Memory B cell (primary cell): Measurements from ENCODE around the gene MCF2L2.

Experiments
- ATAC-seq: fragments of 150-1000 bp; cut with Tn5 transposase; 2 replicates; pipeline ENCODE4 v1.10.0; 2021; ENCODE audit warnings: low read depth, mild to moderate bottlenecking, moderate library complexity
- DNase-seq, 2 donors: peaks; one replicate each; pipeline ENCODE4 v3.0.0; 2022; ENCODE audit warnings: low spot score in 2 of 2
- H3K27ac Mint-ChIP-seq: one replicate; pipeline ENCODE4 v1.8.0; 2022; ENCODE audit warnings: mild to moderate bottlenecking, moderate library complexity, mixed read lengths
- H3K27me3 Mint-ChIP-seq: one replicate; pipeline ENCODE4 v1.8.0; 2022; ENCODE audit warnings: mixed read lengths
- H3K36me3 Mint-ChIP-seq: one replicate; pipeline ENCODE4 v1.8.0; 2022; ENCODE audit warnings: mild to moderate bottlenecking, mixed read lengths
- H3K4me1 Mint-ChIP-seq: one replicate; pipeline ENCODE4 v1.8.0; 2022; ENCODE audit warnings: mixed read lengths
- H3K4me3 Mint-ChIP-seq: one replicate; pipeline ENCODE4 v1.8.0; 2022; ENCODE audit warnings: mild to moderate bottlenecking, moderate library complexity, mixed read lengths
- H3K9me3 Mint-ChIP-seq: one replicate; pipeline ENCODE4 v1.8.0; 2022; ENCODE audit warnings: mixed read lengths

MCF2L2 gene

DNA sequence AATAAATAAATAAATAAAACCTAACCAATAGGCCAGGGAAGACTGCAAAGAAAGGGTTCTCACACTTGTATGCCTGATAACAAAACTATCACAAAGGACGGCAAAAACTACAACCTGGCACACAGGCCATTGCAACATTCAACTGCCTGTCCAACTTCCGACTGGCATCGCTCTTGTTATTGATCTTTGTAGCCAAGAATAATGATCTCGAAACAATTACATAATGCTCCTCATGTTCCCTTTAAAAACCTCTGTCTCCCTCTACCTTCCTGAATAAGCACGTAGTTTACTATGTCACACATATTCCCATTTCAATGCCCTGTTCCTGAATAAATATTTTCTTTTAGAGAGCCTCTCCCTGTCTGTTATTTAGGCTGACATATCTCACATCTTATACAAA is 101.1 kb downstream of the MCF2L2 start:
- no peaks in the 10 kb centered on the region for H3K9me3 Mint-ChIP-seq
- H3K27ac Mint-ChIP-seq = no peak overlapping the region
- no peaks in the 10 kb centered on the region for H3K36me3 Mint-ChIP-seq
- peaks cover 1% of the 10 kb centered on the region for H3K27me3 Mint-ChIP-seq
- ATAC-seq = no peak
- H3K4me1 Mint-ChIP-seq = no peaks in the 10 kb centered on the region
- no peak overlapping the region for H3K4me3 Mint-ChIP-seq
- DNase-seq = no peak

DNA sequence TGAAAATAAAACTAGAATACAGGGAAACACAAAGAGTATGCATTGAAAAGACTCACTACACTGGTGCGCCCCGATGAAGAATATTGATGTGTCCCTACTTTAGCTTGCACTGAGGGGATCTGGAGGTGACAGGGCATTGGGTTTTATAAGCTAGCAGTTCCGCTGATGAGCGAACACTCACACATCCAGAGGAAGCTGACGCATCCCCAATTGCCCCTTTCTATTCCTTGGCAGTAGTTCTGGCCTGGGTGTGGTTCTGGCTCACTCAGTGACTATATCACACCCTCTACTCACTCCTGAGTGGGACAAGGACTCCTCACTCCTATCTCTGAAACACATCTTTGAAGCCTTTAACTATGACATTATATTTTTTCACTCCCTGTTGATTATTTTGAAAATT is 104.3 kb downstream of the MCF2L2 start:
- ATAC-seq (no peak), DNase-seq (no peak)

DNA sequence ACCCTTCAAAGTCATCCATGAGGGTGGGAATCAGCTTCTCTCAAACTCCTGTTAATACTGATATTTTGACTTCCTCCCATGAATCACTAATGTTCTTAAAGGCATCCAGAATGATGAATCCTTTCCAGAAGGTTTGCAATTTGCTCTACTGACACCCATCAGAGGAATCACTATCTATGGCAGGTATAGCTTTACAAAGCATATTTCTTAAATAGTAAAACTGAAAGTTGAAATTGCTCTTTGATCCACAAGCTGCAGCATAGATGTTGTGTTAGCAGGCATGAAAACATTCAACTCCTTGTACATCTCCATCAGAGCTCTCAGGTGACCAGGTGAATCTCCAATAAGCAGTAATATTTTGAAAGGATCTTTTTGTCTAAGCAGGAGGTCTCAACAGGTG is 109.0 kb downstream of the MCF2L2 start:
- no peak for ATAC-seq
- Mint-ChIP-seq H3K4me1 (peaks cover 2% of the 10 kb centered on the region), H3K4me3 (no peak overlapping the region)

More for the DNA sequence above, 104.3 kb downstream of the MCF2L2 start:
- H3K4me3 Mint-ChIP-seq = no peak overlapping the region
- H3K36me3 Mint-ChIP-seq = no peaks in the 10 kb centered on the region
- H3K9me3 Mint-ChIP-seq = no peaks in the 10 kb centered on the region
- peaks cover 2% of the 10 kb centered on the region for H3K4me1 Mint-ChIP-seq
- H3K27ac Mint-ChIP-seq = no peak overlapping the region
- H3K27me3 Mint-ChIP-seq = peaks cover 6% of the 10 kb centered on the region

DNA sequence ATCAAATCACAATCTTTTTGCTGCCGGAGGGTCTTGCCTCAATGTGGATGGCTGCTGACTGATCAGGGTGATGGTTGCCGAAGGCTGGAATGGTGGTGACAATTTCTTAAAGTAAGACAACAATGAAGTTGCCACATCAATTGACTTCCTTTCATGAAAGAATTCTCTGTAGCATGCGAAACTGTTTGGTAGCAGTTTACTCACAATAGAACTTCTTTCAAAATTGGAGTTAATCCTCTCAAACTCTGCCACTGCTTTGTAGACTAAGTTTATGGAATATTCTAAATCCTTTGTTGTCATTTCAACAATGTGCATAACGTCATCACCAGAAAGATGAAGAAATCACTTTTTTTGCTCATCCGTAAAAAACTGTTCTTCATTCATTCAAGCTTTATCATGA is 109.5 kb downstream of the MCF2L2 start:
- DNase-seq (no peak), ATAC-seq (no peak)
- no peak overlapping the region for H3K4me3 Mint-ChIP-seq
- no peak overlapping the region for H3K27ac Mint-ChIP-seq
- H3K4me1 Mint-ChIP-seq = peaks cover 2% of the 10 kb centered on the region
- peaks cover 6% of the 10 kb centered on the region for H3K27me3 Mint-ChIP-seq
- H3K36me3 Mint-ChIP-seq = no peaks in the 10 kb centered on the region
- no peaks in the 10 kb centered on the region for H3K9me3 Mint-ChIP-seq

More for the DNA sequence above, 109.0 kb downstream of the MCF2L2 start:
- no peaks in the 10 kb centered on the region for H3K9me3 Mint-ChIP-seq
- no peak for DNase-seq
- no peak overlapping the region for H3K27ac Mint-ChIP-seq
- H3K36me3 Mint-ChIP-seq = no peaks in the 10 kb centered on the region
- H3K27me3 Mint-ChIP-seq = peaks cover 6% of the 10 kb centered on the region

DNA sequence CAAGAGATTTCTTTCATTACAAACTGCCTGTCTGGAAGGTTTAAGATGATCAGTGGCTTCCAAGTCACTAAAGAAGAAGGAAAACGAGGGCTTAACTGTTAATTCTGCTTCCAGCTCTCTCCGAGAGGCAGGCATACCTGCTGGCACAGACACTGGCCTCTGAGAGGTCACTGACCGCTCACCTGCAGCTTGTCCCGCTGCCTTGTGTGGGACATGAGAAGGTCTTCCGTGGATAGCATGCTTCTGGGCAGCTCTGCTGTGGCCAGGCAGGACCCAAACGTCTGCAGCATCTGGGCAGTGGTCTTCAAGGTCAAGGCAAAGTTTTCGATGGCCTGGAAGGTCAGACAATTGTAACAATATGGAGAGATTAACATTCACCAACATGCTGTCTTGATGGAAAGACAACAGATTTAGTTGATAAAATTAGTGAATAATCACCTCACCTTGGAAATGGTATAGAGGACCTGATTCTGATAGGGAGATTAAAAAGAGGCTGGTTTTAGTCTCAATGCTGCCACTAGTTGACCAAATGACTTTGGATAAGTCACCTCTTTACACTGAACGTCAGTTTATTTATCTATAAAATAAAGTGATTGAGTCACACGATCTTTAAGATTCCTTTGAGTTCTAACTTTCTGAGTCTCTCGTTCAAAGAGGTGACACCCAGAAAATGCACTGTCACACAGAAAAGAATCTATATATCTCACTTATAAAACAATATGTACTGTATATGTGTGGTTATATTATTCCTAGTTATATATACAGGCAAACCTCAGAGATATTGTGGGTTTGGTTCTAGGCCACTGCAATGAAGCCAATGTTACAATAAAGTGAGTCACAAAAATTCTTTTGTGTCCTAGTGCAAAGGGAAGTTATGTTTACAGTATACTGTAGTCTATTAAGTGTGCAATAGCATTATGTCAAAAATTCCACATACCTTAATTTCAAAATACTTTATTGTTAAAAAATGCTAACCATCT is 110.2 kb downstream of the MCF2L2 start:
- H3K9me3 Mint-ChIP-seq = no peaks in the 10 kb centered on the region
- H3K27ac Mint-ChIP-seq = no peak overlapping the region
- ATAC-seq = no peak
- no peak overlapping the region for H3K4me3 Mint-ChIP-seq
- peaks cover 6% of the 10 kb centered on the region for H3K27me3 Mint-ChIP-seq
- no peaks in the 10 kb centered on the region for H3K36me3 Mint-ChIP-seq
- H3K4me1 Mint-ChIP-seq = peaks cover 2% of the 10 kb centered on the region
- DNase-seq = no peak

DNA sequence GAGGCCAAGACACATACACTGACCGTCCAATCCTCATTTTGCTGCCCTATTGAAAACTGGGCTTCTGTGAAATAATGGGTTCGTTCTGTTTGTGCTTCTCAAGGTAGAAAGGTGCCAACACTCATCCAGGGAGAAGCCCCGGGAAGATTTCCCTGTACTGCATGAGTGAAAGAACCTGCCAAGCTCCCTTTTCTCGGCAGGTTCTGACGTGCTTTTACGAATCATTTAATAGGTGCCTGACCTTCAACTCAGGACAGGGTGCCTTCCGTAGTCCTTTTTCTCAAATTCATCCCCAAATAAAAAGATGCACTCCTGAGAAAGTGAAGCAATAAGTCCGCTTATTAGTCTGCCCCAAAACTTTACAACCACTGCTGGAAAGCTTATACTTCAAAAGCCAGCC is 111.1 kb downstream of the MCF2L2 start:
- Mint-ChIP-seq H3K9me3 (no peaks in the 10 kb centered on the region), H3K36me3 (no peaks in the 10 kb centered on the region), H3K27me3 (peaks cover 6% of the 10 kb centered on the region), H3K4me1 (peaks cover 2% of the 10 kb centered on the region), H3K27ac (no peak overlapping the region), H3K4me3 (no peak overlapping the region)
- DNase-seq (no peak), ATAC-seq (no peak)

DNA sequence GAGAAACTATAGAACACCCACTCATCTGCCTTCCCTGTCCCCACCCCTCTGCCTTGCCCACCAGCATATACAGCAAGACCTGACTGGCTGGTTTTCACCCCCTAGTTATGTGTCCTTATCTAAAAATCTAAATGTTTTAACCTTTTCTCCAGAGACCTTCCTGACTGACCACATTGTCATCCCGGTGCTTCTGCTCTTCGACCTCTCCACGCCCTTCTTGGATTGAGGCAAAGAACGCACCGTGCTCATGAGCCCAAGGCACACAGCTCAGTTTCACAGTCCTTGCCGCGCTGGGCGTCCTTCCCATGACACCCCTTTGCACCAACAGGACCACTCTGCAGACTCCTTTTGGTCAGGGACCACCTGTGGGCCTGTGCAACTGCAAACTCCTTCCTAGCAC is 112.7 kb downstream of the MCF2L2 start:
- H3K36me3 Mint-ChIP-seq = no peaks in the 10 kb centered on the region
- H3K27me3 Mint-ChIP-seq = peaks cover 6% of the 10 kb centered on the region
- H3K4me1 Mint-ChIP-seq = peaks cover 2% of the 10 kb centered on the region
- no peak overlapping the region for H3K27ac Mint-ChIP-seq
- H3K9me3 Mint-ChIP-seq = no peaks in the 10 kb centered on the region
- DNase-seq (no peak), ATAC-seq (no peak)
- H3K4me3 Mint-ChIP-seq = no peak overlapping the region

DNA sequence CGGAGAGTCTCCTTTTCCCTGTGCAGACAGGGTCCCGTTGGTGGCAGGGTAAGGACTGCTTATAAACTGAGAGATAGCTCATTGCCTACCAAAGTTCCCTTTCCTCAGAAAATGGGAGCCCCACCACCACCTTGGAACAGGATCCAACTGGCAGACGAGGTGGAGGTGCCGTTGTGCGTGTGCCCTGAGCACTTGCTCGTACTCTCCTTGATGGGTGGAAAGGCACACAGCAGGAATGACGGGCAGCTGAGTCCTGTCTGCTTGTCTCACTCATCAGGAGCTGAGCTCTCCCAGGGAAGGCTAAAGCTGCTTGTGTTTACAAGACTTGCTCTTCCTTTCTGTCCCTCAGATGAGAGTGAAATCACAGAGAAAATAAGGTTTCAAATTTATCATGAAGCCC is 114.7 kb downstream of the MCF2L2 start:
- Mint-ChIP-seq H3K27me3 (peaks cover 2% of the 10 kb centered on the region), H3K9me3 (no peaks in the 10 kb centered on the region), H3K4me3 (no peak overlapping the region), H3K27ac (no peak overlapping the region), H3K36me3 (no peaks in the 10 kb centered on the region), H3K4me1 (no peaks in the 10 kb centered on the region)
- DNase-seq (no peak), ATAC-seq (no peak)

DNA sequence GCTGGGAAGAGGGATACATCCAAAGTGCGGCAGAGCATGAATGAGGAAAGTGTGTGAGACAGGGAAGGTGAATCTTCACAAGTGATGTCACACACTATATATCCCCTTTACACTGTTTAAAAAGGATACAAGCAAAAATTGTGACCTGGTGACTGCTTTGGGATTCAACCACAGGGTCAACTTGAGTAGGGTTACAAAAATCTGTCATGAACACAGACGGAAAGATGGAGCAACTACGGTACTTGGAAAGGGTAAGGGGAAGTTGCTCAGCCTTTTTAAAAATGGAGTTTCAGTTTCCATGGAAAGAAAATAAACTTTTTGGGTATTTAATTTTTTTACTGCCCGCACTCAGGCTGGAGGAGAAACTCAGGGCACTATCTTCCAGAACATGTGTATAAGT is 115.1 kb downstream of the MCF2L2 start:
- no peak for ATAC-seq
- Mint-ChIP-seq H3K4me3 (no peak overlapping the region), H3K9me3 (no peaks in the 10 kb centered on the region)

DNA sequence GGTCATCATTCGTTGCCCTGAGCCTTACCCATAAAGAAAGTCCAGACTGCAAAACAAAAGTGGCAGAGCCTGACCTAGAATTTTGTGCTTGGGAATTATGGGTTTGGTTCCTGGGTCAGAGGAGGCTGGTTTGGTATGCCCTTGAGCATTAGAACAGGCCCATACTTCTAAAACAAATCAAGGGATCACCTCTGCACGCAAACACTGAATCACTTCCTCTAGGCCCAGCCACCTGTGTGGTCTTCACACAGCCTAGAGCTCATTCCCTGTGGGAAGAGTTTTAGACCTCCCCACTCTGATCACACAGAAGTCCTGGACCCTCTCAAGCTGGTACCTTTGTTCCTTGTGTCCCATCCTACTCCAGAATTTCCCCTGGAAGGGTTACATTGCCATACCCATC is 116.0 kb downstream of the MCF2L2 start:
- no peaks in the 10 kb centered on the region for H3K27me3 Mint-ChIP-seq
- no peak overlapping the region for H3K4me3 Mint-ChIP-seq
- peaks cover 3% of the 10 kb centered on the region for H3K4me1 Mint-ChIP-seq
- H3K27ac Mint-ChIP-seq = no peak overlapping the region
- DNase-seq (no peak), ATAC-seq (no peak)
- H3K9me3 Mint-ChIP-seq = no peaks in the 10 kb centered on the region
- no peaks in the 10 kb centered on the region for H3K36me3 Mint-ChIP-seq

More for the DNA sequence above, 115.1 kb downstream of the MCF2L2 start:
- H3K4me1 Mint-ChIP-seq = no peaks in the 10 kb centered on the region
- H3K27me3 Mint-ChIP-seq = peaks cover 2% of the 10 kb centered on the region
- DNase-seq = no peak
- no peaks in the 10 kb centered on the region for H3K36me3 Mint-ChIP-seq
- H3K27ac Mint-ChIP-seq = no peak overlapping the region

DNA sequence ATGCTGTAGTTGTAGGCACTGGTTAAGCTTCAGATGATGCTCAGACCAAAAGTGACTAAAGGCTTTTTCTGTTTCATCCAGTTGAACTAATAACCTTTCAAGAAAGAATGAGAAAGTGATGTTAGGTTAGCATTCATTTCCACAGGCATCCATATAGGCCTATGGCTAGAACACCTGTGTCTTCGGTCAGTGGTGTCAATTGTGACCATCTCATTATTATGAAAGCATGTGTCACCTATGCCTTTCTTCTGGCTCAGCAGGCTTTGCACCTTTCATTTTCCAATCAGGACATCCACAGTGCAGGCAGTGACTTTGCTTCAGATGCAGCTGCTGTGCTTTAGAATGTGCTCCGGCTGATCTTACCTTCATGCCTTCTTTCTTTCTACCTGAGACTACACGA is 117.5 kb downstream of the MCF2L2 start:
- Mint-ChIP-seq H3K27ac (no peak overlapping the region), H3K27me3 (no peaks in the 10 kb centered on the region), H3K4me3 (no peak overlapping the region), H3K36me3 (no peaks in the 10 kb centered on the region), H3K4me1 (peaks cover 12% of the 10 kb centered on the region), H3K9me3 (no peaks in the 10 kb centered on the region)
- ATAC-seq (no peak), DNase-seq (no peak)

DNA sequence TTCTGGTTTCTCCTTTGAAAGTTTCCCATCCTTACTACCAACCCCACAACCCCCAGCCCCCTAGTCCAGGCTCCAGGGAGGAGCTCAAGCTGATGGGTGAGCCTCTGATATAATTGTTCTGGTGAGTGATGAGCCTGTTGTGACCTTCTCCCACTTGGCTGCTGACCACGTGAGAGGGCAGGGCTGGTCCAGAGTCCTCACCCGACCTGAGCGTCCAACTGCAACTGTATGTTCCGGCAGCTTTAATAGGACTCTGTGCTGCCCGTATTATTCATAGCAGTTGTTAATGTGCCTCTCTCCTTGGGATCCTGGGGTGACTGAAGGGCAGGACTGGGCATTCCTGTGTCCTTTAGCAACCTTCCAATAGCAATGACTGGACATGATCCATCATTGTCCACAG is 119.1 kb downstream of the MCF2L2 start:
- ATAC-seq (no peak), DNase-seq (no peak)
- H3K9me3 Mint-ChIP-seq = no peaks in the 10 kb centered on the region
- H3K27me3 Mint-ChIP-seq = no peaks in the 10 kb centered on the region
- no peak overlapping the region for H3K27ac Mint-ChIP-seq
- peaks cover 12% of the 10 kb centered on the region for H3K4me1 Mint-ChIP-seq
- no peaks in the 10 kb centered on the region for H3K36me3 Mint-ChIP-seq
- no peak overlapping the region for H3K4me3 Mint-ChIP-seq

DNA sequence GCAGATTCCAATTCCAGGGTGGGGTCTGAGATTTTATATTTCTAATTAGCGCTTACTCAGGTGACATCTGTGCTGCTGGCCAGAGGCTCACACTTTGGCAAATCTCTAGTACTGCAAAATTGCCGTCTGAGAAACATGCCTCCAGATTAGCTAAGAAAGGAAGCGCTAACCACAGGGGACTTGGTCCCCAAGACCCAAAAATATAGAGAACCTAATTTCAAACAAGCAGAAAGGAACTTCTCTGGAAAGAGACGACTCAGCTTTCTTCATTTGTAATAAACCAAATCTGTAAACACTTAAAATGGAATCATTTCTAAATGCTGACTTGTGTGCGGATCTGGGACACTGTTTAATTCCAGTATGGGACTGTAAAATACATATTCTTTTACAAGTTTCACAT is 119.7 kb downstream of the MCF2L2 start:
- H3K4me1 Mint-ChIP-seq = peaks cover 12% of the 10 kb centered on the region
- no peaks in the 10 kb centered on the region for H3K27me3 Mint-ChIP-seq
- H3K36me3 Mint-ChIP-seq = no peaks in the 10 kb centered on the region
- no peaks in the 10 kb centered on the region for H3K9me3 Mint-ChIP-seq
- H3K27ac Mint-ChIP-seq = no peak overlapping the region
- ATAC-seq (no peak), DNase-seq (no peak)
- no peak overlapping the region for H3K4me3 Mint-ChIP-seq

DNA sequence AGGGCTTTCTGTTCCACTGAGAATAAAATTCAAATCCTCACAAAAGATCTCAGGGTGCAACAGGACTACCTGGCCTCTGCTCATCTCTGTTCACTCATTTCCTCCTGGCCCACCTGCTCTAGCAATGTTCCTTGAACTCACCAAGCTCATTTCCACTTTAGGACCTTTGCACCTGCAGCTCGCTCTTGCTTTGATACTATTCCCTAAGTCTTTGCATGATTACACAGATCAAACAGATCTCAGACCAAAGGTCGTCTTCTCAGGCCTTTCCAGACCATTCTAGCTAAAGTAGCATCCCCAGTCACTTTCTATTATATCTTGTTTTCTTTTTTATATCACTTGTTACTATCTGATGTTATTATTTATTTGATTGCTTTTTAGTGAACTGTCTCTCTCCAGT is 120.7 kb downstream of the MCF2L2 start:
- Mint-ChIP-seq H3K27me3 (no peaks in the 10 kb centered on the region), H3K36me3 (no peaks in the 10 kb centered on the region), H3K4me3 (no peak overlapping the region), H3K4me1 (peaks cover 12% of the 10 kb centered on the region), H3K27ac (no peak overlapping the region), H3K9me3 (no peaks in the 10 kb centered on the region)
- DNase-seq = no peak
- no peak for ATAC-seq
